Fibroblast of pulmonary artery (primary cell): Measurements from ENCODE around the gene ORC6.

Experiments
- DNase-seq: peaks from one replicate; pipeline ENCODE4 v3.0.0-alpha.2; 2010; ENCODE audit warnings: low read depth
- H3K4me3 ChIP-seq: replicated peaks from 2 replicates; pipeline ENCODE4 v1.5.1; 2011; ENCODE audit warnings: low read depth, mild to moderate bottlenecking, control low read depth, low read length, moderate library complexity
- CTCF ChIP-seq: IDR thresholded peaks from 2 replicates; pipeline ENCODE4 v1.5.1; 2011; ENCODE audit warnings: mild to moderate bottlenecking, control low read depth, low read length, inconsistent platforms; ENCODE audit errors: missing control alignments

ORC6 gene, protein sequence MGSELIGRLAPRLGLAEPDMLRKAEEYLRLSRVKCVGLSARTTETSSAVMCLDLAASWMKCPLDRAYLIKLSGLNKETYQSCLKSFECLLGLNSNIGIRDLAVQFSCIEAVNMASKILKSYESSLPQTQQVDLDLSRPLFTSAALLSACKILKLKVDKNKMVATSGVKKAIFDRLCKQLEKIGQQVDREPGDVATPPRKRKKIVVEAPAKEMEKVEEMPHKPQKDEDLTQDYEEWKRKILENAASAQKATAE

DNA sequence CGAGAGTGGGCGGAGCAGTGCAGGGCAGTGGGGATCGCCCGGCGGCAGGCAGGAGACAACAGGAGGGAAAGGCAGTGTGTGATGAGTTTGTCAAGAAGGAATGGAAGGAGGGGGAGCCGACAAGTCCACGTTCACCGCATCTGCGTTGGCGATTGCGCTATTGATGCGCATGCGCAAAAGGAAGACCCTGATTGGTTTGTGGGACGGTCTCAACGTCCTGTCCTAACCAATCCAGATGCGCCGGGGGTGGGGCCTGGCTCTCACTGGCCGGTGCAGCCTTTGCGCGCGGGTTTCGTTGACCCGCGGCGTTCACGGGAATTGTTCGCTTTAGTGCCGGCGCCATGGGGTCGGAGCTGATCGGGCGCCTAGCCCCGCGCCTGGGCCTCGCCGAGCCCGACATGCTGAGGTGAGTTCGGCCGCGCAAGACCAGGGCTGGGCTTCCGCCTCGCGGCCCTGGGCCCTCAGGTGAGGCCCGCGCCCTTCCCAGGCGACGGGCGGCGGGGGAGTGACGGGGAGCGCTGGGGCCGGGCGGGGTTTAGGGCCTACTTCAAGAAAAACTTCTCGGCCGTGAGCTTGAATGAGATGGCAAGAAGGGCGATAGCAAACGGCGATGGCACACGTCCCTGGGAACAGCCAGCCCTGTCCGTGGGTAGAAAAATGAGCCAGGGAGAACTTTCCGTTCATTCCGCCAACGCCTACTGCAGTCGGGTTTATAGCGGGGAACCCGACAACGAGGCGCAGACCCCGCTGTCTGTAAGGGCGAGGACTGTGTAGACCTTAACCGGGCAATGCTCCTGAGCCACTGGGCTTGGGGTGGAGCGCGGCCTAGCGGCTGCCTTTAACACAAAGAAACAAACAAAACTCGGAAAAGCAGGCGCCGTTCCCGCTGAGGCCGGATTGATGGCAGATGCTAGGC lies at the start of gene ORC6:
TSS of gene ORC6 (plus strand) at position 295 of the 916 bp plus-strand sequence. CDS start at position 342, 47 bp downstream.
- peak; percentile 60 for TF ChIP-seq CTCF
- DNase-seq = peak; percentile 96
- peak within 1 kb of the TSS; percentile 91 for H3K4me3 ChIP-seq

DNA sequence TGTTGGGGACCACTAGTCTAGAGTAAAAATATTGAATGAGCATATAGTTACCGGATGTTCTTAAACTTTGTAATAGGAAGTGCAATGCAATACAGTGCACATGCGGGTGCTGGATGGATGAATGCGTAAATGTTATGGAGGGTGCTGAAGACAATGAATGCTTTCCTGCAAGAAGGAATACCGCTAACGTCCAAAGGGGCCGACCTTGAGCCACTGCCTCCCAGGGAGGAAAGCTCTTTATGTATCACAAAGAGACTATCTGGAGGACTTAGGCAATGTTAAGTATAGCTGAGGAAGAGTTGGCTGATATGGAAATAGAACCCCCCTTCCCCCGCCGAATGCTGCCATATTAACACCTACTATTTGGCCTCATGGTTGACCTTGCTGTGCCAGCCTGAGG lies 40.8 kb upstream of the ORC6 start:
- H3K4me3 ChIP-seq = no peak overlapping the region
- TF ChIP-seq CTCF = no peak
- DNase-seq = no peak

- peak; percentile 49 for DNase-seq
- TF ChIP-seq CTCF = no peak
- no peak overlapping the region for H3K4me3 ChIP-seq
Observed at GRCh38 chr16:46649588-46650253, 39.7 kb upstream of the ORC6 start.

DNA sequence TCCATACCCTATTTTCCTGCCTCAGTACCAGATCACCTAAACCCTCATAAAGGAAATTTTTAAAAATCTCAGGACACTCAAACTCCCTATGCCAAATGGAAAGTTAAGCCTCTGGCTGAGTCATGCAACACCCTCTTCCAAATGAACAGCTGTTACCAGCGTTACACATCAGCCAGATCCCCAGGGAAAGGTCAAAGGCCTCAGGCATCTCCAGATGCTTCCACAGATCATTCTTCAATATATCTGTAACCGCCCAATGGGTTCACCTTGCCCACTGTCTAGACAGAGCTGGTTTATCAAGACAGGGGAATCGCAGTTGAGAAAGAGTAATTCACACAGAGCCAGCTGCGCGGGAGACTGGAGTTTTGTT lies 39.2 kb upstream of the ORC6 start:
- H3K4me3 ChIP-seq = no peak overlapping the region
- TF ChIP-seq CTCF = no peak
- DNase-seq = peak; percentile 39

- DNase-seq = no peak
- TF ChIP-seq CTCF = no peak
Observed at GRCh38 chr16:46651305-46651704, 38.2 kb upstream of the ORC6 start.

DNA sequence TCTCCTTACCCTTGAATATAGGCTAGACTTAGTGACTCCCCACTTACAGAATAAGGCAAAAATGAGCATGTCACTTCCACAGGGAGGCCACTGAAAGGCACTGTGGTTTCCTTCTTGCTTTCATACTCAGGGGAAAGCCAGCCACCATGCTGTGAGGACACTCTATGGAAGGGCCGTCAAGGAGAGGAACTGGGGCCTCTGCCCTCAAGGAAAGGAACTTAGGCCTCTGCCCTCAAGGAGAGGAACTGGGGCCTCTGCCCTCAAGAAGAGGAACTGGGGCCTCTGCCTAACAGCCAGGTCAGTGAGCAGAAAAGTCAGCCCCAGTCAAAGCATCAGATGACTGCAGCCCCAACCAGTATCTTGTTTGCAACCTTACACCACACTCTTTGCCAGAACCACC lies 30.5 kb upstream of the ORC6 start:
- no peak overlapping the region for H3K4me3 ChIP-seq
- no peak for TF ChIP-seq CTCF
- no peak for DNase-seq

More at GRCh38 chr16:46651305-46651704, 38.2 kb upstream of the ORC6 start:
- H3K4me3 ChIP-seq = no peak overlapping the region
